ENCODE results near the gene KCNJ1.

Gene KCNJ1

DNA sequence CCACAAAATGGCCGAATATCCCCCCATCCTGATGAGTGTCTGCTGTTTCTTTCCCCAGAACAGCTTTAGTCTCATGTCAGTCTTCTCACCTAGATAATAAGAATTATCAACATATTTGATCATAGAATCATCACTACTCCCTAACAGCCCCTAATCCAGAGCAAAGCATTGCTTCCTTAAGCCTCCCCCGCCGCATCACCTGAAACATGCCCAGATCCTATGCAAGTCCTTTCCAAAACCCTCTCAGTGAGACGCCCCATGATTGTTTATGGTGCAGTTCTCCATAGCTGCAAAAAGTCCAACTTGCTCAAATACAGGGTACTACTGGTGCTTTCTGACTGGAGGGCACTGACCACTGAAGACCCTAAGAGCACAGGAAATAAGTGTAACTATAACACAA lies 20.1 kb downstream of the KCNJ1 start:
- no peak for DNase-seq

- DNase-seq = no peak
Measured at GRCh38 chr11:128845334-128845780, 21.7 kb downstream of the KCNJ1 start.

DNA sequence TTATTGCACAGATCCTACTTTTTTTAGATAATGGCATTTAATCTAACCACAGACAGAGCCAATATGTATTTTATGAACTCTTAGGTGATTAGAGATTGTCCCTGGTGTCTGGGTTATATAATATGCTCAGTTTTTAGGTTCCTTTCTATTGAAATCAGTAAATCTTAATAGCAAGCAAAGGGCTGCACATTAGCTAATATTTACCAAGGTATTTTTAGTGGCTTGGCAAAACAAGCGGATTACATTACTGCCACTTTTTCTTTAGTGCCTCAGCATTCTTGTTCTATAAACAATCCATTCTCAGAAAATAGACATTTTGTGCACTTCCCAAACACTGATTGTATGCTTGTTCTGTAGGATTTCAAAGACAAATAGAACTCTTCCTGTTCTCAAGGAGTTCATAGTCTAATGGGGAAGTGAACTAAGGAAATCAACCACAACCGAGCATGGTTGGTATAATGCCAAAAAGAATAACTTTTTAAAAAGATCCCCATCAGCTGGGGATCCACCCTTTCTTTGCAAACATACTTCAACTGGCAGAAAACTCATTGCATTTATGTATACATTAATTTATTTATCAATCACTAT lies 23.8 kb downstream of the KCNJ1 start:
- no peak for DNase-seq

DNA sequence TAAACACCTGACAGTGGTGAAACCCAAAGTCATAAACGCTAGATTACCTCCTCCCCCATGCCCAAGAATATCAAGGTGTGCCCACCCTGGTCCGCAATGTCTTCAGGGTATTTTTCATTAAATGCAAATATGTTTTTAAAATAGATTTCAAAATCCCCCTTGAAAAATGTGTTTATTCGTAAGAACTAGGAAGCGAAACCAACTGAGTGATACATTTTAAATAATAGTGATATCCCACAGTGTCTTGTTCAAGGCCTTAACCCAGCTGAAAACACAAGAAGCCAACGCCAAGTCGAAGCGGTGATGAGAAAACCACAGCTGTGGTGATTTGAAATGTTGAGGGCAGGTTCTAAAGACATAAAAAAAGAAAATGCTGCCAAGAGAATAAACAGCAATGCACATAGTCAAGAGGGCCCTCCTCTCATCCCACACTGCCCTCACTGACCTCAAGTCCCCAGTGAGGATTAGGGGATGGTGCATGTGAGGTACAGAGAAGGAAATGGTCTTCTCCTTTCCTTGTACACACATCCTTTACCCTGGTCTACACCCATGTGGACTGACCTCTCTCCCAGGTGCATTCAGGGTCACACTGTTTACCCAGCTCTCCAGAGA lies 25.5 kb downstream of the KCNJ1 start:
- no peak for DNase-seq

DNA sequence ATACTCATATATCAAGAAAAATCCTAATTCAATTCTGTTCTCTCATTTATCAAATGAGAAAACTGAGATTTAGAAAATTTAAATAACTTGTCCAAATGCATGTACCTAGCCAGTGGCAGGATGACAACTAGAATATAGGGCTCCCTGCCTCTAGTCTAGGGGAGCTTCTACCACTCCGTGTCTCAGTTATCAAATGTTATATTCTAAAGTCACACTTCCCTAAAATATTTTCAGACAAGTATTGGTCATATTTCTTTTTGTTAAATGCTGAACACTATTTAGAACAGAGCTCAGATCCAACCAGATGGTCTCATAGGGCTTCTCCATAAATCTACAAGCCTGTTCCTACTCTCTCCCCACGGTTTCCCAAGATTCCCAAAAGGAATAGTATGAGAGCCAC lies 26.3 kb downstream of the KCNJ1 start:
- no peak for DNase-seq

DNA sequence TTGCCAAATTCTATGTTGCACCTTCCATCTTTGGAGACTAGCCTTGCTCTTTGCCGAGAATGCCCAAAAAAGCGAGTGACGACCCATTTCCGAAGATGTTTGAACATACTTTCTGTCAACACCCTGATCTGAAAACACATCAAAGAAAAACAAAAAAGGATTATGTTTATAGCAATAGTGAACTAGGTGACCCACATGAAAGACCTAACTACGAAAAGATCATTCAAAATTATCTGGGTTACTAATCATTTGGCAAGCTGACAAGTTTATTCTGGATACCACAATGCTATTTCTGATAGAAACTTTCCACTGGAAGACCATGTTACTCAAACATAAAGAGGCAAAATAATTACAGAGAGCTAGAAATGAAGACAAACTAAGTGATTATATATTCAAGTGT lies 27.0 kb downstream of the KCNJ1 start:
- DNase-seq = no peak

- DNase-seq = no peak
Measured at GRCh38 chr11:128839081-128839480, 28.0 kb downstream of the KCNJ1 start.

DNA sequence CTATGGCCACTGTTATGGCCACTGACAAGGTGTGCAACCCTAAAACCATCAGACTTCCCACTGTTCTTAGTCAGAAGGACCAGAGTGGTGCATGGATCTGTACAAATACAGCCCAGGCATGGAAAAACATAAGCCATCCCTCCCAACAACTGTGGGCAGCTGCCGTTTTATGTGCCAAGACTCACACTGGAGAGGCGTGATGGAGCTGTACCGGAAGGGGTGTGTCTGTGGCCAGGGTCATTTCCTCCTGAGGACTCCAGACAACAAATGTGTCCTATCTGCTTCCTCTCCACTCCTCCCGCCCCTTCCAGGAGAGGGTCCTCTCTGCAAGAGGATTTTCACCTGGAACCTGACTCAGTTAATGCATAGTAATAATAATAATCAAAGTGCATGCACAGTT lies 29.5 kb downstream of the KCNJ1 start:
- no peak for DNase-seq

- no peak for DNase-seq
Measured at GRCh38 chr11:128835741-128836430, 31.2 kb downstream of the KCNJ1 start.

GRCh38 chr11:128834157-128834556 lies 32.9 kb downstream of the KCNJ1 start:
- DNase-seq = no peak

DNA sequence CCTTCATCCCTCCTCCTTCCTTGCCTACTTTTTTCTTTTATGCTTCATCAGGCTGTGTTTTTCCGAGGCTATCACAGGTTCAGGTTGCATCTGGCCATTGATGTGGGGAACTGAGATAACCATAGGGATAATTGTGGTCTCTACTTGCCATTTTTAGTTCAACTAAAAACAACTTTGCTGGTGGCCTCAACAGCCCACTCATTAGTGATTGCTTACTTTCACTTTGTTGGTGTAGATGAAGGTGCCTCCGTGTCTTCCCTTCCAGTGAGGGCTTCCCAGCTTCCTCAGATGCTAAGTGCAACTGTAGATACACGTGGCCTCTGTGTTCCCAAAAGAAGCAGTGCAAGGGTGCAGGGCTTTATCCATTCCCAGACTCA lies 35.0 kb downstream of the KCNJ1 start:
- DNase-seq = no peak

DNA sequence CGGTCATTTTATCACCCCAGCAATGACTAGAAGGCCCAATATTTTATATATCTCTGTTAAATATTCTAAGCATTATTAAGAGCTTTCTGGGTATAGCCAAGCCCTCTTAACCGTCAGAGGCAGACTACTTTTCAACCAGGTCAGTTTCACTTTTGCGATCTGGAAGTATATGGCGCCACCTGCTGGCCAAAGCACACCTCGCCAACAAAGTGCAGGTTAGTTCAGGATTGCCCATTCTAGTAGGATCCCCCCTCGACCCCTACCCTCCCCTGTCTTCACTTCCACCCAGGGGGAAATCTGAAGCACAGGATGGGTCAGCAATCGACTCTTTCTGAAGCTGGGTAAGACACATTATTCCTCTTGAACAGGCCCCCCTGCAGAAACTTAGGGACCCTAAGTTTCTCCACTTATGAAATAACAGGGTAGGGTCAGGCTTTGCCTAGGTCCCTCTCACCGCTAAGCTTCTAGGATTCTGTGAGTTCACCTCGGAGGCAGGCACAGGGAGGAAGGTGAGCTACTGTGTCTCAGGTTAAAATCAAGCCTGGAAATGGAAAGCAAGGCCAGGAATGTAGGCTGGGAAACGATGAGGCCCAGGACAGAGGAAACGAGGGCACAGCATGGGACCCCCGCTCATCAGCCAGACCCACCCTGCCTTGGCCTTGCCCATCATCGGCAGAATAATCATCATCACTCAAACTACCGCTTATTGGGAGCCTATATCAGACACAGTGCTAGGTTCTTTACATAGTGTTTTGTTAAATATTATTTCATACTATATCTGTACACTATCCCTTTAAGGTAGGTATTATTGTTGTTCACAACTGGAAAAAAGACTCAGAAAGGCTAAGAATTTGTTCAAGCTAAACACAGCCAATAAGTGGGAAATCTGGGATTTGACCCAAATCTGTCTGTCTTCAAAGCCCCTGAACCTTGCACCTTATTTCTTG lies 35.6 kb downstream of the KCNJ1 start:
- DNase-seq = peak; percentile 67

GRCh38 chr11:128830290-128831173 lies 36.6 kb downstream of the KCNJ1 start:
- no peak for DNase-seq

GRCh38 chr11:128828350-128828749 lies 38.7 kb downstream of the KCNJ1 start:
- DNase-seq = no peak

GRCh38 chr11:128827191-128827893 lies 39.8 kb downstream of the KCNJ1 start:
- no peak for DNase-seq

DNA sequence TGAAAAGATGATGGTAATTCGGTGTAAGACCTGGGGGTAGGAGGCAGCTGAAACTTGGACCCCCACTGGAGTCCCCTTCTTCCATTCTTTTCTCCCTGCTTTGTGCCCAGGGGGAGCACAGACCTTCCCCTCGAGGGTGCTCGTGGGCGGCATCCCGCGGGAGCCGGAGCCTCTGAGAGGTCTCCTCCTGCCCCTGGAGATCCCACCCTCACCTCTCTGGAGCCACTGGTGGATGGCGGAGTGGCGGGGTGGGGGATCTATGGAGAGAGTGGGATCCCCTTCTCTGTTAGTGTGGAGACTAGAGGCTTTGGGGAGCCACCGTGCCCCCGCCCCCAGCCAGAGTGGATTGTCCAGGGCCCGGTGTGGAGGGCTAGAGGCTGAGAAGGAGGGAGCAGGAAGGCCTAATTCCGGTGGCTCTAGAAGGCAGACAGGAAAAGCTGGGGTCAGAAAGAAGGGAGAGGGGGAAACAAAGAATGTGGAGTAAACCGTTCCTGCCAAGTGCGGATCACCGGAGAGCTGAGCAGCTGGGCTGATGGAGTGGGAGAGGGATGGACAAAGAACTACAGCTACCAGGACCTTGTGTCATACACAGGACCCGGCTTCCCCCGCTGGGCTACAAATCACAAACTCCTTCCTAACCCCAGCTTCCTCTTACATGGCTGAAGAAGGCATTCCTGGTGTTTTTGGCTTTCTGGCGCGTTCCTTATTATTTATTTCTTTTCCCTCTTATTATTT lies 41.9 kb downstream of the KCNJ1 start:
- DNase-seq = no peak

DNA sequence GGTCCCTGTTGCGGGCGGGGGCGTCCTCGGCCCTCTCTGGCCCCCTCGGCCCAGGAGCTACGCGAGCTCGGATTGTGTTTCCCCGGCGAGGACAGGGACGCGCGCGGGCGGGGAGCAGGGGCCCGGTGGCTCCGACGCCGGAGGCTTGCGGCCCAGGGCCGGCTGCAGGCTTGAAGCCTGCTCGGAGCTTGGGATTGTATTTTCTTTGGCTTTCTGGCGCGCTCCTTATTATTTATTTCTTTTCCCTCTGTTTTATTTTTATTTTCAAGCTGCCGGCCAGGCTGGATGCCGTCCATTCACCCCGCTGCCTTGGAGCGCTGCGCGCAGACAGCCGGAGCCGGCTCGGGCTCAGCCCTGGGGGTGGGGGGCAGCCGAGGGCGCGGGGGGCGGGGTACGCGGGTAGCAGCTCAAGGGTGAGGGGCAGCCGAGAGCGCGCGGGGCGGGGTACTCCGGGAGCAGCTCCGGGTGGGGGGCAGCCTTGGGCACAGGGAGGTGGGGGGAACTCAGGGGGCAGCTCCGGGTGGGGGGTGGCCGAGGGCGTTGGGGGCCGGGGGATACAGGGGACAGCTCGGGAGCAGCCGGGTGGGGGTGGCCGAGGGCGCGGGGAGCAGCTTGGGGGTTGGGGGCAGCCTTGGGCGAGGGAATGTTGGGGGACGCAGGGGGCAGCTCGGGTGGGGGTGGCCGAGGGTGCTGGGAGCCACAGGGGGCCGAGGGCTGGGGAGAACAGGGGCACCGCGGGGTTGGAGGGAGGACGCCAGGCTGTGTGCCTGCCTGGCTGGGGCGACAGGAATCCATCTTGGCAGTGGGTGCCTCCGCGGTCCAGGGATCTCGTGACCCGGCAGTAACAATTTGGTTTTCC lies 42.7 kb downstream of the KCNJ1 start:
- no peak for DNase-seq

DNA sequence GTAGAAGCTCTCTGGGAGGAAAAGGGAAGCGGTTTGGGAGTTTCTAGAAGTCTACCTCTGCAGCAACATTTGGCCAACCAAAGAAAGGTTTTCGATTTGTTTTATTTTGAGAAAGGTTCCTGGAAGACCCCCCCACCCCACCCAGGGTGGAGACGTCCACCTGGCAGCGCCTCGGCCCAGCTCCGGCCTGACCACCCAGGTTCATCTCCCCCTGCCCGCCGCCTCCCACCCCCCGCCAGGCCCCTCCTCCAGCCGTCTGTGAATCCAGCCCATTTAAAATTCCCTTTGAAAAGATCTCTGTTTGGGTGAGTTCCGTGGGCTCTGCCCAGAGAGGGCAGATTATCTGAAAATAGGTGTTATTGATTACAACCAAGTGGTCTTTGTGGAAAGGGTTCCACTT lies 43.3 kb downstream of the KCNJ1 start:
- no peak for DNase-seq

GRCh38 chr11:128822130-128822529 lies 45.0 kb downstream of the KCNJ1 start:
- no peak for DNase-seq

DNA sequence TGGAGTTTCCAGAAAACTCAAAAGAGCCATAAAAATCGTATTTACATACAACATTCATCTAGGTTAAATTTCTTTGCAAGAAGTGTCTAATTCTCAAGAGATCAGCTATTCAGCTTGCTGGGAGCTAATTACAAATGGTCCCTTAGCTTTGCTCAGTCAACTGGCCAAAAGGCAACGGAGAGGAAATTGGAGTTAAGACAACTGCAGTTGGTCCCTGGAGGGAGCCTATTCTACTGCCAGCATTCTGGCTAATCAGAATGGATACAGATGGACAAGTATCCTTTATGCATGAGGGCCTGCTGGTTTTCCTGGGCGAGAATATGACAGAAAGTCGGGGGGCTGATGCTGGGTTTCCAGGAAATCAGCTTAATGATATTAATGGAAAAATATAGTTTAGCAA lies 45.5 kb downstream of the KCNJ1 start:
- DNase-seq = no peak
